Neural progenitor cell (in vitro differentiated cells): ENCODE data around the gene NCAPD3. TPM values are rescaled to one million over a fixed set of nuclear protein-coding genes. Genes with fewer than 3 reads are reported as not detected.

Source experiments
- DNase-seq: peaks from one replicate; pipeline ENCODE4 v3.0.0-alpha.2; 2016; ENCODE audit warnings: low spot score
- H2AFZ ChIP-seq: fragments of 200-600 bp; sonication (generic); replicated peaks from 2 replicates; pipeline ENCODE4 v1.6.1; 2016; ENCODE audit warnings: antibody characterized with exemption
- H3F3A ChIP-seq: fragments of 200-600 bp; sonication (generic); 2 replicates; pipeline ENCODE4 v1.6.1; 2016; ENCODE audit warnings: antibody characterized with exemption, low read depth
- H3K27ac ChIP-seq: fragments of 200-600 bp; sonication (generic); 2 replicates; pipeline ENCODE4 v1.5.1; 2016; ENCODE audit warnings: mild to moderate bottlenecking
- H3K27me3 ChIP-seq: fragments of 200-600 bp; sonication (generic); 2 replicates; pipeline ENCODE4 v1.6.1; 2016; ENCODE audit warnings: mild to moderate bottlenecking, moderate library complexity
- H3K36me3 ChIP-seq: fragments of 200-600 bp; sonication (generic); 2 replicates; pipeline ENCODE4 v1.5.1; 2016
- H3K4me1 ChIP-seq: fragments of 200-600 bp; sonication (generic); 2 replicates; pipeline ENCODE4 v1.6.1; 2016; ENCODE audit warnings: mixed run types
- H3K4me2 ChIP-seq: fragments of 200-600 bp; sonication (generic); 2 replicates; pipeline ENCODE4 v1.6.1; 2016
- H3K4me3 ChIP-seq: fragments of 200-600 bp; sonication (generic); 2 replicates; pipeline ENCODE4 v1.5.1; 2016
- H3K79me2 ChIP-seq: fragments of 200-600 bp; sonication (generic); 2 replicates; pipeline ENCODE4 v1.6.1; 2016; ENCODE audit warnings: low read depth
- H3K9ac ChIP-seq: fragments of 200-600 bp; sonication (generic); 2 replicates; pipeline ENCODE4 v1.6.1; 2016
- H3K9me3 ChIP-seq: fragments of 200-600 bp; sonication (generic); 2 replicates; pipeline ENCODE4 v1.5.1; 2016; ENCODE audit warnings: low read depth
- H4K20me1 ChIP-seq: fragments of 200-600 bp; sonication (generic); 2 replicates; pipeline ENCODE4 v1.6.1; 2016; ENCODE audit warnings: low read depth
- H3K27ac Mint-ChIP-seq: 3 replicates; pipeline ENCODE4 v1.8.0; 2021; ENCODE audit warnings: mixed read lengths
- H3K27me3 Mint-ChIP-seq: 2 replicates; pipeline ENCODE4 v1.8.0; 2022; ENCODE audit warnings: low read depth, mild to moderate bottlenecking, inconsistent platforms, moderate library complexity, mixed read lengths; ENCODE audit not compliant: insufficient read depth
- H3K36me3 Mint-ChIP-seq: 3 replicates; pipeline ENCODE4 v1.8.0; 2021; ENCODE audit warnings: mixed read lengths
- H3K4me1 Mint-ChIP-seq: 3 replicates; pipeline ENCODE4 v1.8.0; 2021; ENCODE audit warnings: mixed read lengths
- H3K4me3 Mint-ChIP-seq: 3 replicates; pipeline ENCODE4 v1.8.0; 2021; ENCODE audit warnings: mild to moderate bottlenecking, moderate library complexity, mixed read lengths
- H3K9me3 Mint-ChIP-seq: 3 replicates; pipeline ENCODE4 v1.8.0; 2020; ENCODE audit warnings: mixed read lengths
- CTCF ChIP-seq: fragments of 200-600 bp; sonication (generic); IDR thresholded peaks from 2 replicates; pipeline ENCODE4 v1.5.1; 2017; ENCODE audit warnings: antibody characterized with exemption, mild to moderate bottlenecking
- EZH2 ChIP-seq: fragments of 200-600 bp; sonication (generic); IDR thresholded peaks from 2 replicates; pipeline ENCODE4 v1.6.1; 2017; ENCODE audit warnings: antibody characterized with exemption, mild to moderate bottlenecking, moderate library complexity
- EZH2phosphoT487 ChIP-seq: fragments of 200-600 bp; sonication (generic); IDR thresholded peaks from 2 replicates; pipeline ENCODE4 v1.6.1; 2017; ENCODE audit warnings: antibody characterized with exemption
- total RNA-seq: library from RNA; depleted of rRNA; stranded (reverse); fragments of >200 nt; gene quantifications from 2 replicates; pipeline ENCODE4 v1.2.3, GENCODE V29; 2015; ENCODE audit warnings: low replicate concordance

The NCAPD3 gene
- total RNA-seq, 1 donor from 2014 or later, result 41.0 TPM

- H3K27ac ChIP-seq, result no peak overlapping the region
- no peaks in the 10 kb centered on the region for H3K36me3 ChIP-seq
- no peaks in the 10 kb centered on the region for H3K9me3 ChIP-seq
- peaks cover 44% of the 10 kb centered on the region for H3K4me1 Mint-ChIP-seq
- peaks cover 40% of the 10 kb centered on the region for H4K20me1 ChIP-seq
- no peak overlapping the region for H3K27ac Mint-ChIP-seq
- peaks cover 3% of the 10 kb centered on the region for H3F3A ChIP-seq
- no peak overlapping the region for H2AFZ ChIP-seq
- H3K4me3 ChIP-seq, result no peak overlapping the region
- peaks cover 3% of the 10 kb centered on the region for H3K9me3 Mint-ChIP-seq
- peaks cover 14% of the 10 kb centered on the region for H3K36me3 Mint-ChIP-seq
- no peak overlapping the region for H3K4me2 ChIP-seq
- no peak overlapping the region for H3K9ac ChIP-seq
- peaks cover 12% of the 10 kb centered on the region for H3K4me1 ChIP-seq
- no peak overlapping the region for H3K4me3 Mint-ChIP-seq
- H3K27me3 Mint-ChIP-seq, result peaks cover 2% of the 10 kb centered on the region
- peaks cover 43% of the 10 kb centered on the region for H3K79me2 ChIP-seq
- DNase-seq, result no peak
- peaks cover 25% of the 10 kb centered on the region for H3K27me3 ChIP-seq
- no peak for TF ChIP-seq EZH2phosphoT487
- no peak for TF ChIP-seq EZH2
- TF ChIP-seq CTCF, result no peak
These were observed 103.5 kb downstream of the NCAPD3 start for GRCh38 chr11:134120143-134120850.

- H3K36me3 Mint-ChIP-seq, result peaks cover 20% of the 10 kb centered on the region
- Histone ChIP-seq H3K9ac (no peak overlapping the region), H3K4me1 (peaks cover 10% of the 10 kb centered on the region), H3K79me2 (peaks cover 50% of the 10 kb centered on the region), H3F3A (no peaks in the 10 kb centered on the region), H3K9me3 (no peaks in the 10 kb centered on the region), H3K36me3 (no peaks in the 10 kb centered on the region), H2AFZ (no peak overlapping the region), H3K4me2 (no peak overlapping the region), H3K4me3 (no peak overlapping the region), H4K20me1 (peaks cover 32% of the 10 kb centered on the region), H3K27ac (no peak overlapping the region), H3K27me3 (peaks cover 13% of the 10 kb centered on the region)
- no peak overlapping the region for H3K27ac Mint-ChIP-seq
- H3K4me1 Mint-ChIP-seq, result peaks cover 35% of the 10 kb centered on the region
- peaks cover 13% of the 10 kb centered on the region for H3K9me3 Mint-ChIP-seq
- TF ChIP-seq CTCF (no peak), EZH2 (no peak), EZH2phosphoT487 (no peak)
- H3K27me3 Mint-ChIP-seq, result peaks cover under 1% of the 10 kb centered on the region
- DNase-seq, result no peak
- no peak overlapping the region for H3K4me3 Mint-ChIP-seq
These were observed 104.7 kb downstream of the NCAPD3 start for GRCh38 chr11:134119094-134119493.

GRCh38 chr11:134118006-134118405 is 105.8 kb downstream of the NCAPD3 start:
- no peaks in the 10 kb centered on the region for H3F3A ChIP-seq
- peaks cover 50% of the 10 kb centered on the region for H3K79me2 ChIP-seq
- no peak overlapping the region for H3K9ac ChIP-seq
- H3K9me3 ChIP-seq, result no peaks in the 10 kb centered on the region
- no peaks in the 10 kb centered on the region for H3K36me3 ChIP-seq
- H3K4me1 Mint-ChIP-seq, result peaks cover 31% of the 10 kb centered on the region
- no peak overlapping the region for H3K4me3 ChIP-seq
- H3K27ac Mint-ChIP-seq, result no peak overlapping the region
- H2AFZ ChIP-seq, result no peak overlapping the region
- peaks cover 10% of the 10 kb centered on the region for H3K4me1 ChIP-seq
- H3K27ac ChIP-seq, result no peak overlapping the region
- no peaks in the 10 kb centered on the region for H3K27me3 Mint-ChIP-seq
- no peak for DNase-seq
- H3K27me3 ChIP-seq, result peaks cover 2% of the 10 kb centered on the region
- no peak overlapping the region for H3K4me2 ChIP-seq
- H3K9me3 Mint-ChIP-seq, result peaks cover 21% of the 10 kb centered on the region
- H4K20me1 ChIP-seq, result peaks cover 26% of the 10 kb centered on the region
- TF ChIP-seq CTCF (no peak), EZH2 (no peak), EZH2phosphoT487 (no peak)
- no peak overlapping the region for H3K4me3 Mint-ChIP-seq
- H3K36me3 Mint-ChIP-seq, result peaks cover 21% of the 10 kb centered on the region
